ENCODE results near the gene BOD1. TPM values are rescaled to one million over a fixed set of nuclear protein-coding genes. Genes with fewer than 3 reads are reported as not detected.
A peak's percentile ranks its signal among the peaks of the same experiment; 100 is the strongest.
"Not testable (repeated sequence)": the region's sequence is repeated elsewhere in the genome, so short reads cannot be mapped to it uniquely, and the experiment has no call there.

BOD1 gene
- total RNA-seq, 2 donors from 2014 or later: 21.8 TPM

DNA sequence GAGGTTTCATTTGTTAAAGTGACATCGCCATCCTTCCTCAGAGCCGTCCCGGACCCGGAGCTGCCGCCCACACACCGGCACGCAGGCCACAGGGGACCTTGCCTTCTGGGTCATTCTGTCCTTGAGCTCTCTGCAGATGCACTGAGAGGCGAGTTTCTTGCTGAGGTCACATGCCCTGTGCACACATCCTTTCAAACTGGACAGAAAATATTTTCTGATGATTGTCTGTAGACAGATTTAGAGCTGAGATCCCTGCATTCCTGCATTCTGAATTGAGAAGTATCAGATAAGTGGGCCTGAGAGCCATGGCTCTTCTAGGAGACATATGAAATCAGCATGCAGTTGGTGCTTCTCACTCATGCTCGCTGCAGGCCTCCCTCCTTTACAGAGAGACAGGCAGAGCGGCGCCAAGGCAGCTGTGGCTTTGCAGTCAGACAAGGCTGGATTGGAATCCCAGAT, 25.4 kb downstream of the BOD1 start:
- Mint-ChIP-seq H3K36me3 (ENCODE audit: low read depth) (no peaks in the 10 kb centered on the region), H3K27me3 (no peaks in the 10 kb centered on the region), H3K27ac (no peak overlapping the region), H3K4me1 (no peaks in the 10 kb centered on the region), H3K4me3 (no peak overlapping the region)
- no peak for DNase-seq
- ATAC-seq: no peak
- H3K9me3 ChIP-seq (ENCODE audit: control insufficient read depth, low read length, poor library complexity, severe bottlenecking): peaks cover 5% of the 10 kb centered on the region

DNA sequence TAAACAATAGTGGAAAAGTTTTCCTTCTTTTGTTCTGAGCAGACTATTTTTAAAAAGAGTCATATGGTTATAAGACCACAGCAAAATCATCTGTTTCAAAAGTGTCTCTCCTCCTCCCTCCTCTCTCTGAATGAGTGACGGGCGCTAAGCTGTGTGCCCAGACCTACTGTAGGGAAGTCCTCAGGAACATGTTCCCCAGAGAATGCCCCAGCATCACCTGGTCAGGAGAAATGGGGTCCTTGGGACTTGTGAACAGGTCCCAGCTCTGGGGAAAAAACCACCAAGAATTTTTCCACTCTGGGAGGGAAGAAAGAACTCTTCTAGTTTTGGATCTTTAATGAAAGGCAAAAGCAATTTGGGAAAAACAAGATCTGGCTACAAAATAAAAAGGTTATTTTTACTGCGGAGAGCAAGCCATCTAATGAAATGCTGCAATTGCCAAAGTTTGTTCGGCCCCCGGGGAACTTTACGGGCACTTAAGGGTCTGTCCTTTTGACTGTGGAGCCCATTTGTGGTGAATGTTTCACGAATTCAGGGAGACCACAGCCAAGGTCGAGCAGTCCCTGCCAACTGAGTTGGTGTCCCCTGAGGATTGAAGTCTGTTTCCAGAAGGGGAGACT, 25.9 kb downstream of the BOD1 start:
- ATAC-seq (no peak), DNase-seq (no peak)
- no peak overlapping the region for H3K4me3 Mint-ChIP-seq
- H3K36me3 Mint-ChIP-seq (ENCODE audit: low read depth): no peaks in the 10 kb centered on the region
- no peak overlapping the region for H3K27ac Mint-ChIP-seq
- no peaks in the 10 kb centered on the region for H3K27me3 Mint-ChIP-seq
- H3K9me3 ChIP-seq (ENCODE audit: control insufficient read depth, low read length, poor library complexity, severe bottlenecking): peaks cover 9% of the 10 kb centered on the region
- H3K4me1 Mint-ChIP-seq: no peaks in the 10 kb centered on the region

DNA sequence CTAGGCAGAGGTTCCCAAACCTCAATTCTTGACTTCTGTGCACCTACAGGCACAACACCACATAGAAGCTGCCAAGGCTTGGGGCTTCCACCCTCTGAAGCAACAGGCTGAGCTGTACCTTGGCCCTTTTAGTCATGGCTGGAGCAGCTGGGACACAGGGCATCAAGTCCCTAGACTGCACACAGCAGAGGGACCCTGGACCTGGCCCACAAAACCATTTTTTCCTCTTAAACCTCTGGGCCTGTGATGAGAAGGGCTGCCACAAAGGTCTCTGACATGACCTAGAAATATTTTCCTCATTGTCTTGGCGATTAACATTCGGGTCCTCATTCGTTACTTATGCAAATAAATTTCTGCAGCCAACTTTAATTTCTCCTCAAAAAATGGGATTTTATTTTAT, 30.3 kb downstream of the BOD1 start:
- not testable (repeated sequence) for DNase-seq; H3K4me3 Mint-ChIP-seq; H3K27me3 Mint-ChIP-seq; H3K9me3 ChIP-seq (ENCODE audit: control insufficient read depth, low read length, poor library complexity, severe bottlenecking); ATAC-seq; H3K4me1 Mint-ChIP-seq; H3K36me3 Mint-ChIP-seq (ENCODE audit: low read depth); H3K27ac Mint-ChIP-seq

DNA sequence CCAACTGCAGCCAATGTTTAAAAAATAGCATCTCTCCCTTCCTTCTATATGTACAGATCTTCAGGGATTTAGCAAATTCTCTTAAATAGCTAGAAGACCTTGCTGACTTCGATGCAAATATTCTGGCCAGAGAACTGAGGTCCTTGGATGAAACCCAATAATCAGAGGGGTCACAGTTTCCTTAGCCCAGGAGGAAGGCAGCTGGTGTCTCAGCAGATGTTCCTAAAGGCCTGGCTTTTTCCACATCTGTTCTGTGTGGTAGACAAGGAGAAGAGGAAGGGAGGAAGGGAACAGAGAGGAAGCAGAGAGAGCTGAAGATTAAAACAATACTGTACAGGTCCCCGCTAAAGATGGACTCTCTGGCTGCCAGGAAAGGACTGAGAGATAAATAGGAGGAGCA, 33.1 kb downstream of the BOD1 start:
- ATAC-seq (no peak), DNase-seq (no peak)
- H3K27me3 Mint-ChIP-seq: no peaks in the 10 kb centered on the region
- H3K9me3 ChIP-seq (ENCODE audit: control insufficient read depth, low read length, poor library complexity, severe bottlenecking): peaks cover 13% of the 10 kb centered on the region
- no peaks in the 10 kb centered on the region for H3K4me1 Mint-ChIP-seq
- no peak overlapping the region for H3K27ac Mint-ChIP-seq
- H3K4me3 Mint-ChIP-seq: no peak overlapping the region
- H3K36me3 Mint-ChIP-seq (ENCODE audit: low read depth): no peaks in the 10 kb centered on the region

DNA sequence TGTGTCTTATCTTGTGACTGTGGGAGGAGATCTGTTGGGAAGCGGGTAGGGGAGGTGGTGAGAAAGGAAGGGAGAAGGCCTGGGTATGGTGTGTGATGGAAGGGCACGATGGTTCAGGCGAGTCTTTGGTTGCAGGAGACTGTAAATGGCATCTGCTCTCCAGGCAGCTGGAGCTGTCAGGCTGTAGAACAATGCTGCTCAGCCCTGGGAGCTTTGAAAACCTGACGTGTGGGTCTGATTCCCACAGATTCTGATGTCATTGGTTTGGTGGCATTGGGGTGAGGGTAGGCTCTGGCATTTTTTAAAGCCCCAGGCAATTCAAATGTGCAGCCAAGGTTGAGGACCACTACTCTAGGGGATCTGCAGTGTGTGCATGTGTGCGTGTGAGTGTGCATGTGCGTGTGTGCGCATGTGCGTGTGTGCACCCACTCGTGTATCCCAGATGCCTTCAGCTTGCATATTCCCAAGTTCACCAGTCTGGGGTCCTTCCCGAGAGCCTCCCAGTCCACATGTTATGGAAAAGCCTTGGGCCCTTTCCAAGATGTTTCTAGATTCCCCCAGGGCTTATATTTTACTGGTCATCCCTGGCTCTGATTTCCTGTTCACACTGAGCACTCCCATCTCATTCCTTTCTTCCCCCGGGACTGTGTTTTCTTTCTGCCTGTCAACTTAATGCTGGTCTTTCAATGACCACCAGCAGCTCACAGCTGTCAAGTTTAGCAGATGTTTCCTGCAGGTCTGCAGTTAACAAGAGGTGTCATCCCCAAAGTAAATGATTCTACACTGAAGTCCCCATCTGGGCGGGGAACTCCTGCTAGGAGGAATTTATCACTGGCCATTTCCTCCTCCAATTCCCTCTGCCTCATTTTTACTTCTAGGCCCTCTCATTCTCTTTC, 34.0 kb downstream of the BOD1 start:
- H3K9me3 ChIP-seq (ENCODE audit: control insufficient read depth, low read length, poor library complexity, severe bottlenecking): peaks cover 11% of the 10 kb centered on the region
- no peaks in the 10 kb centered on the region for H3K4me1 Mint-ChIP-seq
- H3K27me3 Mint-ChIP-seq: no peaks in the 10 kb centered on the region
- no peaks in the 10 kb centered on the region for H3K36me3 Mint-ChIP-seq (ENCODE audit: low read depth)
- ATAC-seq (no peak), DNase-seq (no peak)
- H3K27ac Mint-ChIP-seq: no peak overlapping the region
- H3K4me3 Mint-ChIP-seq: no peak overlapping the region

DNA sequence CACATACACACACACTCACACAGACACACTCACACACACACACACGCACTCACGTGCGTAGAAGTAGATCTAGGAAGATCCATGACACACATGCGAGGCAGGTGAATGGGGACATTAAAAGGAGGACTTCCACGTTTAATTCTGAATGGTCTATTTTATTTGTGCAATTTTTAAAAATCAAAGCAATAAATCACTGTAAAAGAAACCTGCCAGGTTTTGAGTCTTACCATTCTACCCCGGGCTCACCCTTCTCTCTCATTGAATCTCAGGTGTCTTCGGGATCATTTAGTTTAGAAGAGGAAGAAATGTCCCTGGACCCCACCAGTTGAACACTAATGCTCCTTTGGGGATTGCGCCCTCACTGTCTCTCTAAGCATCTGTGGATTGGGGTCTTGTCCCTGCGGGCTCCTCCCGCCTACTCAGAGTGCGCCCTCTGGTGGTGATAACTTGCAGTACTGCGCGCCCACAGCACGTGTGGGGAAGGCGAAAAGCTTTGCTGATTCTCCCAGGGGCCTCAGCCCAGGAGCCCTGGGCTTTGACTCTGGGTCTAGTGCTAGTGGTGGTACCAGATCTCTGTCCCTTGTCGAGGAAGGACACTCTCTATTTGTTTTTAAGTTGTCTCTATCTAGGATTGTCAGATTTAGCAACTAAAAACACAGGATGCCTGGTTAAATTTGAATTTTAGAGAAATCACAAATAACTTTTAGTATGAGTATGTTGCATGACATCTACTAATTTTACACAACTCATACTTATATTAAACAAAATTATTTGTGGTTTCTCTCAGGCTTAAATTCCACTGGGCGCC, 34.8 kb downstream of the BOD1 start:
- DNase-seq (peak in 2 of 3 donors; percentile 11 to 18), ATAC-seq (no peak)
- no peaks in the 10 kb centered on the region for H3K36me3 Mint-ChIP-seq (ENCODE audit: low read depth)
- no peak overlapping the region for H3K4me3 Mint-ChIP-seq
- no peaks in the 10 kb centered on the region for H3K4me1 Mint-ChIP-seq
- H3K9me3 ChIP-seq (ENCODE audit: control insufficient read depth, low read length, poor library complexity, severe bottlenecking): peaks cover 11% of the 10 kb centered on the region
- H3K27me3 Mint-ChIP-seq: peaks cover 2% of the 10 kb centered on the region
- no peak overlapping the region for H3K27ac Mint-ChIP-seq

DNA sequence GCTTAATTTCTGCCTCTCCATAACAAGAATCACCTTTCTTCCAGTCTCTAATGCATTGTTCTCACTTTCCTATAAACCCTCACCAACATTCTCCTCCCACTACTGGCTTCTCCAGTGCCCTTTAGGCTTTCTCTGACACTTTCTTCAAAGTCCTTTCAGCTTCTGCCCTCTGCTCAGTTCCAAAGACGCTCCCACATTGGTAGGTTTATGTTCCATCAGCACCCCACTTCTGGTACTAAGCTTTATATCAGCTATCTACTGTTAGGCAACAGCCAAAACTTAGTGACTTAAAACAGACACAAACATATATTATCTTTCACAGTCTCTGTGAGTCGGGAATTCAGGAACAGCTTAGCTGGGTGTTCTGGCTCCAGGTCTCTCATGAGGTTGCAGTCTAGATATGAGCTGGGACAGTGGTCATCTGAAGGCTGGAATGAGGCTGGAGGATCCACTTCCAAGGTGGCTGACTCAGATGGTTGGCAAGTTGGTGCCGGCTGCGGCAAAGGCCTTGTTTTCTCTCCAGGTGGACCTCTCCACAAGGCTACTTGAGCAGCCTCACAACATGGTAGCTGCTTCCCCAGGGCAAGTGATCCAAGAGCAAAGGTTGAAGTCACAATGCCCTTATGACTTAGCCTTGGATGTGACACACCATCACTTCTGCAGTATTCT, 37.4 kb downstream of the BOD1 start:
- no peak overlapping the region for H3K27ac Mint-ChIP-seq
- no peak for ATAC-seq
- H3K4me3 Mint-ChIP-seq: no peak overlapping the region
- H3K36me3 Mint-ChIP-seq (ENCODE audit: low read depth): no peaks in the 10 kb centered on the region
- peaks cover 2% of the 10 kb centered on the region for H3K4me1 Mint-ChIP-seq
- peaks cover 16% of the 10 kb centered on the region for H3K27me3 Mint-ChIP-seq
- no peak for DNase-seq
- peaks cover 5% of the 10 kb centered on the region for H3K9me3 ChIP-seq (ENCODE audit: control insufficient read depth, low read length, poor library complexity, severe bottlenecking)

DNA sequence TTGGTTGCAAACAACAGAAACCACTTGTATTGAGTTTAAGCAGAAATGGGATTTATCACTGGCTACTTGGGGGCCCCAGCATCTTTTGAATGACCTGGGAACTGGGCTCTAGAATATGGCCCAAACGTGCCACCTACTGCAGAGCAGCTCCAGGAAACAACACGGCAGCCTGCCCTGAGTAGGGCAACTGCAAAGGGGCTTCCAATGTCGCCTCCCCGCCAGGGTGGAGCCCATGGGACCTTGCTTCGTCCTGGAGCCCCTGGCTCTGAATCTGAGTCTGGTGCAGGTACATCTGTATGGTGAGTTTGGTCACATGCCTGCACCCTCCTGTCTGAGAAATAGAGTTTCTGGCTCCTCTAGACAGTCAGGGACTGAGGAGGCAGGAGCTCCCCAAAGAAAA, 38.6 kb downstream of the BOD1 start:
- no peak overlapping the region for H3K4me3 Mint-ChIP-seq
- peaks cover 20% of the 10 kb centered on the region for H3K27me3 Mint-ChIP-seq
- no peak overlapping the region for H3K27ac Mint-ChIP-seq
- ATAC-seq: no peak
- H3K36me3 Mint-ChIP-seq (ENCODE audit: low read depth): no peaks in the 10 kb centered on the region
- no peak for DNase-seq
- H3K4me1 Mint-ChIP-seq: peaks cover 6% of the 10 kb centered on the region
- H3K9me3 ChIP-seq (ENCODE audit: control insufficient read depth, low read length, poor library complexity, severe bottlenecking): peaks cover 5% of the 10 kb centered on the region

DNA sequence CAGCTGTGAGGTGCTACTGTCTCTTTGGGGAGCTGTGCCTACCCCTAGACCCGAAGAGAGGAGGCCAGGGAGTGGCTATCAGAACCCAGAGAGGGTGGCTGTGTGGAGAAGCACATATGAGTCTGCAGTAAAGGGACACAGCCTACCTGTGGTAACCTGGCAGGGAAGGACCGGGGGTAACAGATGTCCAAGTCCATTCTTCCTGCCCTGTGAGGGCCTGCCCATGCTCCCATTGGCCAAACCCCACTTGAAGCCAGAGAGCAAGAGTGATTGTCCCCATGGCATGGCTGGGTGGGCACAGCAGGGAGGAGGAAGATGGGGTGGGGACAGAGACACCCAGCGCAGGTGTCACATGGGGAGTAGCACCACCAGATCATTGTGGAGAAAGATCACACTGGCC, 39.3 kb downstream of the BOD1 start:
- Mint-ChIP-seq H3K4me3 (no peak overlapping the region), H3K36me3 (ENCODE audit: low read depth) (no peaks in the 10 kb centered on the region), H3K4me1 (peaks cover 8% of the 10 kb centered on the region), H3K27me3 (peaks cover 27% of the 10 kb centered on the region), H3K27ac (no peak overlapping the region)
- ATAC-seq (no peak), DNase-seq (no peak)
- peaks cover 5% of the 10 kb centered on the region for H3K9me3 ChIP-seq (ENCODE audit: control insufficient read depth, low read length, poor library complexity, severe bottlenecking)

DNA sequence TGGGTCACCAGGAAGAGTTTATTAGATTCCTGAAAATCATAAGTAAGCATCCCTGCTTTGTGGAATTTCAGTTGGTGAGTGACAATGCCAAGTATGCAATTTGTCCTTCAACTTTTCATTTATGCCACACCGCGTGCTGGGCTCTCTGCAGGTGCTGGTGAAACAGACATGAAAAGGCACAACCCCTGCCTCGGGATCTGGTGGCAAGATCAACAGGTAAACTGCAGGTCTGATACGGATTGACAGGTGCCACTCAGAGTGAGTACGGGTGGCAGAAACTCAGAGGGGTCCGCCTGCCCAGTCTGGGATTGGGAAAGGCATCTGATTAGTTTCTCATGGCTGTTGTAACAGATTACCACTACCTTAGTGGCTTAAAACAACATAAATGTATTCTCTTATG, 40.5 kb downstream of the BOD1 start:
- DNase-seq (no peak), ATAC-seq (no peak)
- H3K4me1 Mint-ChIP-seq: peaks cover 8% of the 10 kb centered on the region
- H3K27ac Mint-ChIP-seq: no peak overlapping the region
- no peaks in the 10 kb centered on the region for H3K36me3 Mint-ChIP-seq (ENCODE audit: low read depth)
- peaks cover 5% of the 10 kb centered on the region for H3K9me3 ChIP-seq (ENCODE audit: control insufficient read depth, low read length, poor library complexity, severe bottlenecking)
- peaks cover 34% of the 10 kb centered on the region for H3K27me3 Mint-ChIP-seq
- no peak overlapping the region for H3K4me3 Mint-ChIP-seq

DNA sequence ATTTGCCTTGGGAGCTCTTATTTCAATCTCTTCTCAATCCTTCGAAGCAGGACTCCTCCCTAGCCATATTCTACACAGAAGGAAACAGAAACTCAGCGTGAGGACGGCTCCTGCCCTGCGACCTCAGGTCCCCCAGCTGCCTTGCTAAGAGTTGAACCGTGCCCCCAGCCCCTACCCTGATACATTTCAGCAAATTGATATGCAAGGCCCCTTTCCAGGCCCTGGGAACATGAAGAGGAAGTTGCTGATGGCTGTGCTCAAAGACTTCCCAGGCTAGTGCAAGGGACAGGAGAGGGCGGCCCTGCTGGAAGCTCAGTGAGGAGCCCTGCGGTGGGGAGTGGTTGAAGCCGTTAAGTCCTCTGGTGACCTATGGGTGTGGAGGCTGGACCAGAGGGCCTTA, 41.5 kb downstream of the BOD1 start:
- no peak for ATAC-seq
- H3K27ac Mint-ChIP-seq: no peak overlapping the region
- H3K9me3 ChIP-seq (ENCODE audit: control insufficient read depth, low read length, poor library complexity, severe bottlenecking): peaks cover 5% of the 10 kb centered on the region
- peaks cover 42% of the 10 kb centered on the region for H3K27me3 Mint-ChIP-seq
- H3K36me3 Mint-ChIP-seq (ENCODE audit: low read depth): peaks cover 2% of the 10 kb centered on the region
- no peak for DNase-seq
- no peak overlapping the region for H3K4me3 Mint-ChIP-seq
- H3K4me1 Mint-ChIP-seq: peaks cover 8% of the 10 kb centered on the region

DNA sequence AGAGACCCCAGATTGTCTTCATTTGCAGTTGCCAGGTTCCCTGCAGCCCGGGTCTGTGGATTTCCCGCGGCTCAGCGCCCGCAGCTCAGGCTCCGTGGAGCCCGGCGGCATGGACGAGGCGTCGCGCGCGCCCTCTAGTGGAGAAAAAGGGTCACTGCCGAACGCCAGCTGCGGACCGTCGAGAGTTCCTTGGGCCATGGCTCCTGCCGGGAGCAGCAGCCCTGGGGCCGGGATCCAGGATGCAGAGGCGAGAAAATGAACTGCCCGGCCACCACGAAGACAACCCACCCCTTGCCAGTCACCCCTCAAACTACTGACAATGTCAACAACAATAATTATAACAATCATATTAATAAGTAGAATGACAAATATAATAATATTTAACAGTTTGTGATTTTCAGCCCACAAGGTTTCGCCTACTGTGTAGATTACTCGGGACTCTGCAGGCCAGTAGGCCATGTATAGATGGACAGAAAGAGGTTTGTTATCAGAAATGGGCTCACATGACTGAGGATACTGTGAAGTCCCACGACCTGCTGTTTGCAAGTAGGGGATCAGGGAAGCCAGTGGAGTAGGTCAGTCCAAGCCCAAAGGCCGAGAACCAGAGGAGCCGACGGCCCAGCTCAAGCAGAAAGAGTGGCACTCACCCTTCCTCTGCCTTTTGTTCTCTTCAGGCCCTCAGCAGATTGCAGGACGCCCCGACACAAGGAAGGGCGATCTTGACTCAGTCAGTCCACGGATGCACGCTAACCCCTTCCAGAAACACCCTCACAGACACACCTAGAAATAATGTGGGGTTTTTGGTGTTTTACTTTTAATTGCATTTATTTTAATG, 43.1 kb downstream of the BOD1 start:
- Mint-ChIP-seq H3K4me3 (no peak overlapping the region), H3K36me3 (ENCODE audit: low read depth) (peaks cover 2% of the 10 kb centered on the region), H3K27me3 (peaks cover 47% of the 10 kb centered on the region), H3K4me1 (peaks cover 8% of the 10 kb centered on the region), H3K27ac (peak overlapping the region; percentile 69)
- ATAC-seq (peak; percentile 87), DNase-seq (peak; percentile 40 to 53 (median 46))
- no peaks in the 10 kb centered on the region for H3K9me3 ChIP-seq (ENCODE audit: control insufficient read depth, low read length, poor library complexity, severe bottlenecking)
